GM21447 (cell line): ENCODE data around the gene NRF1.
"Not testable (repeated sequence)": the region's sequence is repeated elsewhere in the genome, so short reads cannot be mapped to it uniquely, and the experiment has no call there.

Source experiments
- ATAC-seq: cut with Tn5 transposase; IDR thresholded peaks from one replicate; pipeline ENCODE4 v1.9.1; 2021; ENCODE audit not compliant: unreplicated experiment

Gene NRF1

GRCh38 chr7:129606803-129607202 lies 4.7 kb upstream of the NRF1 start:
- ATAC-seq = peak; percentile 34

- ATAC-seq = no peak
Measured at GRCh38 chr7:129607471-129608120, 3.9 kb upstream of the NRF1 start.

GRCh38 chr7:129609666-129610065 lies 1.9 kb upstream of the NRF1 start:
- no peak for ATAC-seq

DNA sequence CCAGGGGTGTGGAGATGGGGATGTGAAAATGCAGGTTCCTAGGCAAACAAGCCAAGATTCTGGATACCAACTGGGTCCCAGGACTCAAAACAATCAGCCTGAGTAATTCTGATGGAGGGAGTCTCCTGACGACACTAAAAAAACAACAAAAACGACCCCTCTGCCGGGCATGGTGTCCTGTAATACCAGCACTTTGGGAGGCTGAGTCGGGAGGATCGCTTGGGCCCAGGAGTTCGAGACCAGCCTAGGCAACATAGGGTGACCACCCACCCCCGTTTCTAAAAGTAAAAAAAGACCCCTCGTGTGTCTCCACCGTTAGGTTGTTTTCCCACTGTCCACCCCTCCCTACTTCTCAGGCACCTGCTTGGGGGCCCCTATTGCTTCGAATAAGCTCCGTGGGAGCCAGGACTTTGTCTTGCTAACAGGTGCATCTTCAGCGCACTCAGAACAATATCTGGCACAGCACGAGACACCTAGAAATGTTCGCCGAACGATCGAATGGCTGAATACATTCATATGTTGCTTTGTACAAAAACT lies 743 bp upstream of the NRF1 start:
- no peak for ATAC-seq

- ATAC-seq = peak; percentile 11
Measured at GRCh38 chr7:129612112-129613015, 844 bp downstream of the NRF1 start.

GRCh38 chr7:129613016-129613337 lies 1.5 kb downstream of the NRF1 start:
- ATAC-seq = no peak

GRCh38 chr7:129615018-129615417 lies 3.5 kb downstream of the NRF1 start:
- ATAC-seq = peak; percentile 48

- no peak for ATAC-seq
Measured at GRCh38 chr7:129616530-129616929, 5.0 kb downstream of the NRF1 start.

DNA sequence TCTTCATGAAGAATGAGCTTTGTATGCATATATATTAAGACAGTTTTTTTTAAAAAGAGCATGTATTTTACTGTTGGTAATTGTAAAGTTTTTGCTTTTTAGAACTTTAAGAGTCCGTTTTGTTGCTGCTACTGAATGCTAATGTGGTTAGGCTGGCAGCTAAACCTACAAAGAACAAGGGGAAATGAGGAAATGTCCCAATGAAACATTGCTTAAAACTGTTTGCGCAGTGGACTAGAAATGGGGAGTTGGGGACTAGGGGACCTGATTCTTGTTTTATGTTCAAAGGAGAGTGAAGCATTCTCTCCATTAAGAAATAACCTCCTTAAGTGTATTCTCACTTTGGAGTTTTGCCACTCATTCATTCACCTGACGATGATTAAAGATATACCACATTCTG lies 5.7 kb downstream of the NRF1 start:
- no peak for ATAC-seq

DNA sequence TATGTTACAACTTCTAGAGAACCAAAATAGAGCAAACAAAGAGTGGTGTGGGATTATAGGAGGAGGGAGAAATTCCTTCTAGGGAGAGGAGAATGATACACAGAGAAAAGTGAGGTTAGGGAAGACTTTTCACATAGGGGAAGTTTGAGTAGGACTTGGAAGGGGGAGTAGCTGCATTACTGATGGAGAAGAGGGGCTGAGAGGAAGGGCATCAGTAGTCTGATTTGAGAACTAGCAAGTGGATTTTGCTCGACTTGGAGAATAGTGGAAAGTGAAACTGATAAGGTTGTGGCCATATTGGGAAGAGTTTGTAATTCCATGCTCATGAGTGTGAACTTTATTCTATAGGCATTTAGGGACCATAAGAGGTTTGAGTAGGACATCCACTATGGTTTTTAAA lies 6.1 kb downstream of the NRF1 start:
- ATAC-seq = no peak

- ATAC-seq = no peak
Measured at GRCh38 chr7:129626896-129627295, 15.4 kb downstream of the NRF1 start.

- ATAC-seq = no peak
Measured at GRCh38 chr7:129630341-129630740, 18.8 kb downstream of the NRF1 start.

DNA sequence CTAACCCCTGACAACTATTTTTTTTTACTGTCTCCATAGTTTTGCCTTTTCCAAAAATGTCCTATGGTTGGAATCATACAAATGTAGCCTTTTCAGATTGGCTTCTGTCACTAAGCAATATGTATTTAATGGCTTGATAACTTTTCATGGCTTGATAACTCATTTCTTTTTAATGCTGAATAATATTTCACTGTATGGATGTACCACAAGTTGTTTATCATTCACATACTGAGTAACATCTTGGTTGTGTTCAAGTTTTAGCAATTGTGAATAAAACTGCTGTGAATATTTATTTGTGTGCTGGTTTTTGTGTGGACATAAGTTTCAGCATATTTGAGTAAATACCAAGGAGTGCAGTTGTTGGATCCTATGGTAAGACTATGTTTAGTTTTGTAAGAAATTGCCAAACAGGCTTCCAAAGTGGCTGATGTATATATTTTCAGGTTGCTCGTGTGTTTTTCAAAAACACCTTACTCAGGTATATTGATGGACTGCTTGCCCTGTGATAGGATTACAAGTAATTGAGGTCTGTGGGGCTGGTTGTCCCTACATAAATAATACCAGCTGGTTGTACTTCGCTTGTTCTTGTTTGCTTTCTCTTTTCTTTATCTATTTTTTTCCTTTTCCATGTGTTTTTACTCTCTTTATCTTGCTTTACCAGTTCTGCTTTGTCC lies 23.0 kb downstream of the NRF1 start:
- ATAC-seq = no peak

DNA sequence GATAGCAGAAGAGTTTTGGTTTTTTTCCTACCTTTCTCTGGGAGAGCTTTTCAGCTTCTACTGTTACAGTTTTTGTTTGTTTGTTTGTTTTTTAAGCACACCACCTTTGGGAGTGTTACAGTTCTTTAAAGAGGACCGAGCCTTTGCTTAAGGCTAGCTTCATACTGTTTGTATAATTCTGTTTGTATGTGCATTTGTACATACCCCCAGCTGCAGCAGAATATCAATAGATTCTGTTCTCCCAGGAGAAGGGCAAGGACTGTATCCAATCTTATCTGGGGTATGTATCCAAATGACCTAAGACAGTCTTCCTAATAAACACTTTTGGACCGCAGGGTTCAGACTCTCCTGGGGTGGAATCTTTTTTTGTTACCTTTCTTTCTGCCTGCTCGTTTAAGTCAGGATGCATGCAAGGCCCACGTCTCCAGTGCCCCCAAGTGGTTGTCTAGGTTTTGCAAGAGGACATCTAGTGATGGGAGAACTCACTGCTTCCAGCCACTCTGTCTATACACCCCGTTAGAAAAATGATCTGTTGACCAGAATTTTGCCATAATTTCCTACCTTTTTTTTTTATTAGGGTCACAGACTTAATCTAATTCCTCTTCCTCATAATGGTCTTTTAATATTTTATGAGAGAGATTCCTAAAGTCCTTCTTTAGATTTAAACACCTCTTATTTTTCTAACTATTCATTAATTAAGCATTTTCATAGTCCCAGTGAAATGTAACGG lies 23.9 kb downstream of the NRF1 start:
- ATAC-seq = peak; percentile 94

GRCh38 chr7:129636030-129636550 lies 24.6 kb downstream of the NRF1 start:
- not testable (repeated sequence) for ATAC-seq

DNA sequence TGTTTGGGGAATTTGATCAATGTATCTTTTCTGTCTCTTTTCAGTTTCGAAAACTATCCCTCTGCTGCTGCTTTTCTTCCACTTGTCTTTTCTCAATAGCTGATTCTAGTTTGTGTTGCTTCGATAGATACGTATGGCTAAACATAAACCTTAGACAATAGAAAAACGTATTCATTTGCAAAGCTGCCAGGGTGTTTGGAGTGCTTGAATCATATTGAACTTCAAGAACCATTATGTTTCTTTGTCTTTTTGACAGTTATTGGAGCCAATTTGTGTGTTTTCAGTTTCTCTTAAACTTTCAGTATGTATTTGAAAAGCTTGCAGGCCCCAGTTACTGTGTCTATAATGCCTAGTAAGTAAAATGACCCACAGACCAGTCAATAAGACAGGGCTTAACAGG lies 25.1 kb downstream of the NRF1 start:
- no peak for ATAC-seq

GRCh38 chr7:129640400-129640799 lies 28.9 kb downstream of the NRF1 start:
- no peak for ATAC-seq

DNA sequence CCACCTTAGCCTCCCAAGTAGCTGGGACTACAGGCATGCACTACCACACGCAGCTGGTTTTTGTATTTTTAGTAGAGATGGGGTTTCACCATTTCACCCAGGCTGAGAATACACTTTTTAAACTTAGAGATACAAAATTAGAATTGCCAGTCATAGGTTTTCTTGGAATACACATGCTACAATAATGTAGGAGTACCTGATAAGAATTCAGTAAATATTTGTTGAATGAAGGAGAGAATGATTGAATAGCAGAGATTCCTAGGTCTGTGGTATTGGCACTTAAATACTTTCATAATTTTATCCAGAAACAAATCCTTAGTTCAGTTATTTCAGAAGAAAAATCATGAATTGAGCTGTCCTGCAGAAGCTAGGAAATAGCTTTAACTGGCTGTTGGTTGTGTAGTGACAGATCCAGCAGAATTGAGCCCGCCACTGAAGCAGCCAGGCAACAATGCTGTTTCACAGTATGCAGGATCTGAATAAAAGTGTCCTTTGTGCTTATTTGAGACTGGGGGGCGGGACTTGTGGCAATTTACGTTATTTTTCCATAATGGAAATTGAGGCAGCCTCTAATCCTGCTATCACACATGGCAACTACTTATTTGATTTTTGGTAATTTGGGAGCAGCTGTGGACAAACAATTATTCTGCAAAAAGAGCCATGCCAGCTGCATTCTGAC lies 31.5 kb downstream of the NRF1 start:
- ATAC-seq = no peak

DNA sequence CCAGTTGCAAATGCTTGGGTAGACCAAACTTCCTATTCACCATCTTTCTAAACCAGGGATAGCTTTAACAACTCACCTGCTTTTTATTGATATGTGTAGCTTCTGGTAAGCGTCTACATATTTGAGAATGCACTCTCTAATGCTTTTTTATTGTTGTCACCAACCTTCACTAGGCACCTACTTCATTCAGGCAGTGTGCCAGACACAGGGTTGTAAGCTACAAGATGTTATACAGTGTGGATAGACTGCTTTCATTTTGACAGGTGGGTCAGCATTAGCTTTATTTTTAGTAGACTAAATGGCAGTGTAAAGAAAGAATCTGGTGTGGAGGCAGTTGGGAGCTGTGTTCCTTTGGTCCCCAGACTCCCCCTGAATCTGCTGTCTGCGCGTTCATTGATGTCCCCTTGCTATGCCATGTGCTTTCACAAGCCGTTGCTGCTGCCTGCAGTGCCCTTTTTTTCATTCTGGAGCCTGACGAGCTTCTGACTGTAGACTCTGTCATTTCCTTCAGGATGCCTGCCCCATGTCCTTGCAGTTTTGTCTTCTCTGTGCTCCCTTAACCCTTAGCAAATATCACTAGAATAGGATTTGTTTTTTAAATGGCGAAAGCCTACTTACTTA lies 32.1 kb downstream of the NRF1 start:
- no peak for ATAC-seq
